ENCODE results near the gene MAN2A1. TPM values are rescaled to one million over a fixed set of nuclear protein-coding genes. Genes with fewer than 3 reads are reported as not detected.

Gene MAN2A1
- polyA plus RNA-seq, 1 experiment: 55.8 TPM

DNA sequence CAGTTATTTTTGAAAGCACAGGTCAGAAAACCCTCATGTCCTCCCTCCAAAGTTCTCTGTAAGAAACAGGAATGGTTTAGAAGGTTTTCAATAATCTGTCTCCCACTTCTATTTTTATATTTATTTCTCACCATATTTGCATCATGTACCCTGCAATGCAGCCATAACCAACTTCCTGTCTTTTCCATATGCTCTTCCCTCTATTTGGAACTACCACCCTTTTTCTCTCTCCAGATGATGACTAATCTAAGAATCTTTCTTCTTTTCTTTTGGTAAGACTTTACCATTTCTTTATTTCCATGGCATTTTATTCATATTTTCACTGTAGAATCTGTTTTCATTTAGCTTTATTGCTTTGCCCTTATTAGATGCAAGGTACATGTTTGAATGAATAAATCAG, 33.9 kb downstream of the MAN2A1 start:
- Histone ChIP-seq H3K27ac (ENCODE audit: low read depth, low read length) (no peak overlapping the region), H3K4me3 (ENCODE audit: low read depth, low read length) (no peak overlapping the region), H3K27me3 (ENCODE audit: control insufficient read depth, insufficient read depth, low read length) (no peaks in the 10 kb centered on the region), H3K9me3 (ENCODE audit: control insufficient read depth, insufficient read depth, low read length) (no peaks in the 10 kb centered on the region)
- ChIA-PET POLR2A (no interaction called here), CTCF (interaction anchor here (0.9 kb wide), 1 partner anchor 34 kb away, joined by 3 read pairs; the partner anchor contains the start of gene MAN2A1)
- TF ChIP-seq, protein P1, sequence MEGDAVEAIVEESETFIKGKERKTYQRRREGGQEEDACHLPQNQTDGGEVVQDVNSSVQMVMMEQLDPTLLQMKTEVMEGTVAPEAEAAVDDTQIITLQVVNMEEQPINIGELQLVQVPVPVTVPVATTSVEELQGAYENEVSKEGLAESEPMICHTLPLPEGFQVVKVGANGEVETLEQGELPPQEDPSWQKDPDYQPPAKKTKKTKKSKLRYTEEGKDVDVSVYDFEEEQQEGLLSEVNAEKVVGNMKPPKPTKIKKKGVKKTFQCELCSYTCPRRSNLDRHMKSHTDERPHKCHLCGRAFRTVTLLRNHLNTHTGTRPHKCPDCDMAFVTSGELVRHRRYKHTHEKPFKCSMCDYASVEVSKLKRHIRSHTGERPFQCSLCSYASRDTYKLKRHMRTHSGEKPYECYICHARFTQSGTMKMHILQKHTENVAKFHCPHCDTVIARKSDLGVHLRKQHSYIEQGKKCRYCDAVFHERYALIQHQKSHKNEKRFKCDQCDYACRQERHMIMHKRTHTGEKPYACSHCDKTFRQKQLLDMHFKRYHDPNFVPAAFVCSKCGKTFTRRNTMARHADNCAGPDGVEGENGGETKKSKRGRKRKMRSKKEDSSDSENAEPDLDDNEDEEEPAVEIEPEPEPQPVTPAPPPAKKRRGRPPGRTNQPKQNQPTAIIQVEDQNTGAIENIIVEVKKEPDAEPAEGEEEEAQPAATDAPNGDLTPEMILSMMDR (IDR thresholded peaks at IDR 0.05; ENCODE audit: low read depth, low read length): no peak
- no peak for DNase-seq (ENCODE audit: low read depth, low spot score)

DNA sequence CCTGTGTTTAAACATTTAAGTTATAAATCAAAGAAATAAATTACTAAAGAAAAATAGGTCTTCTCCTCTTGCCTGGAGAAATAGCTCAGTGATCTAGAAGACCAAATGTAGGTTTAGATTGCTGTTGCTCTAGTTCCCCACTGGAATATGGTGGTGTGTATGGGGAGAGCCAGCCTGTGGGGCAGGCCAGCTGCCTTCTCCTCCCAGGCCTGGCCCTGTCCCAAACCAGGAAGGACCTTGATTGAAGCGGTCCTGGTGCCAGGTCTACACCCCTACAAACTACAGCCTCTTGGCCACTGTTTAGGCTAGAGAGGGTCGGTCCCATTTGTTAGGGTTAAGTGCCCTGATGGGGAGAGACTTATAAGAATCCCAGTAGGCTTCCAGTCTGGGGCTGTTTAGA, 35.4 kb downstream of the MAN2A1 start:
- Histone ChIP-seq H3K27me3 (ENCODE audit: control insufficient read depth, insufficient read depth, low read length) (no peaks in the 10 kb centered on the region), H3K27ac (ENCODE audit: low read depth, low read length) (no peak overlapping the region), H3K4me3 (ENCODE audit: low read depth, low read length) (no peak overlapping the region), H3K9me3 (ENCODE audit: control insufficient read depth, insufficient read depth, low read length) (no peaks in the 10 kb centered on the region)
- CTCF ChIA-PET: no interaction called here
- TF ChIP-seq, protein P1 (IDR thresholded peaks at IDR 0.05; ENCODE audit: low read depth, low read length): no peak
- no peak for DNase-seq (ENCODE audit: low read depth, low spot score)
- POLR2A ChIA-PET: no interaction called here

GRCh38 chr5:109739741-109740728, 50.3 kb downstream of the MAN2A1 start:
- Histone ChIP-seq H3K9me3 (ENCODE audit: control insufficient read depth, insufficient read depth, low read length) (no peaks in the 10 kb centered on the region), H3K27me3 (ENCODE audit: control insufficient read depth, insufficient read depth, low read length) (no peaks in the 10 kb centered on the region), H3K4me3 (ENCODE audit: low read depth, low read length) (peak overlapping the region; percentile 12; the same call in 1 of the 2 replicates), H3K27ac (ENCODE audit: low read depth, low read length) (no peak overlapping the region)
- no peak for DNase-seq (ENCODE audit: low read depth, low spot score)
- TF ChIP-seq, protein P1 (IDR thresholded peaks at IDR 0.05; ENCODE audit: low read depth, low read length): no peak
- CTCF ChIA-PET: interaction anchor here (1.5 kb wide), 1 partner anchor 48 kb away, joined by 4 read pairs; no protein-coding TSS in a partner anchor
- POLR2A ChIA-PET: no interaction called here

DNA sequence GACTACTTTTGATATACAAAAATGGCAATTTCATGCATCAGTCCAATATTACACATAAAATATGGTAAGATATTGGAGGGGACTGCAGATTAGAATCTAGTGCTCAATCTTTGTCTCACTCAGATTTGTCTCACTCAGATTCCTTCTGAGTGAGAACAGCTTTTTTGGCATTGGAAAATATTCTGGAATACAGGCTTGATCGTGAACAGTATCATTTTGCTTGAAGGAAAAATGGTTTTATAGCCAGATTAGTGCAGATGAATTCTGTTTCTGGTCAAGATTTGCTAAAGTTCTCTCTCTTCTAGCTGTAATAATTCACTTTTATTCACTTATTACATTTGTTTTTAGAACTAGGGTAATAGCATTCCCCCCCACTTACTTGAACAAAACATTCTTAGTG, 51.2 kb downstream of the MAN2A1 start:
- H3K4me3 ChIP-seq (ENCODE audit: low read depth, low read length): no peak overlapping the region
- ChIA-PET POLR2A (no interaction called here), CTCF (interaction anchor here (1.1 kb wide), 1 partner anchor 13 kb away, joined by 3 read pairs; no protein-coding TSS in a partner anchor)
- no peak overlapping the region for H3K27ac ChIP-seq (ENCODE audit: low read depth, low read length)
- DNase-seq (ENCODE audit: low read depth, low spot score): no peak
- no peaks in the 10 kb centered on the region for H3K27me3 ChIP-seq (ENCODE audit: control insufficient read depth, insufficient read depth, low read length)
- TF ChIP-seq, protein P1 (IDR thresholded peaks at IDR 0.05; ENCODE audit: low read depth, low read length): no peak
- no peaks in the 10 kb centered on the region for H3K9me3 ChIP-seq (ENCODE audit: control insufficient read depth, insufficient read depth, low read length)

GRCh38 chr5:109741390-109741789, 51.7 kb downstream of the MAN2A1 start:
- Histone ChIP-seq H3K9me3 (ENCODE audit: control insufficient read depth, insufficient read depth, low read length) (no peaks in the 10 kb centered on the region), H3K4me3 (ENCODE audit: low read depth, low read length) (no peak overlapping the region), H3K27ac (ENCODE audit: low read depth, low read length) (no peak overlapping the region), H3K27me3 (ENCODE audit: control insufficient read depth, insufficient read depth, low read length) (no peaks in the 10 kb centered on the region)
- TF ChIP-seq, protein P1 (IDR thresholded peaks at IDR 0.05; ENCODE audit: low read depth, low read length): no peak
- ChIA-PET CTCF (interaction anchor here (0.6 to 1.1 kb wide), 2 partner anchors 14 to 916 kb away, joined by 3 to 4 read pairs; no protein-coding TSS in a partner anchor), POLR2A (no interaction called here)
- DNase-seq (ENCODE audit: low read depth, low spot score): no peak

Data from AG04450 (cell line).